ENCODE results near the gene MYMK.

MYMK gene

GRCh38 chr9:133477992-133478850 is 46.5 kb downstream of the MYMK start:
- no peak for DNase-seq

DNA sequence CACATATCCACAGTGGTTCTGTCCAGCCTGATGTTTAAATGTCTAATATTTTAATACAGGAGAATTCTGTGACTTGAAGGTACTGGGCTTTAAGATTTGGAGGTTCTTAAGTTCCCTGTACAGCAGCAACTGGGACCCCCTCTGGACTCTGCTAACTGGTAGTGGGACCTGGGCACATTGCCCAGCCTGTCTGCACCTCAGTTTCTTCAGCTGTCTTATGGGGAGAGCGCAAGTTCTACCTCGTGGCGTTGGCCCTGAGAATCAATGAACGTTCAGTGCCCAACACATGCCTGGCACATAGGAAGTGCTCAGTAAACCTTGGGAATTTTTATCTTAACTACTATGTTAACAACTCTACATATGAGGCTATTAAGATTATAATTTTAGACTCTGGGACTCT is 47.3 kb downstream of the MYMK start:
- no peak for DNase-seq

DNA sequence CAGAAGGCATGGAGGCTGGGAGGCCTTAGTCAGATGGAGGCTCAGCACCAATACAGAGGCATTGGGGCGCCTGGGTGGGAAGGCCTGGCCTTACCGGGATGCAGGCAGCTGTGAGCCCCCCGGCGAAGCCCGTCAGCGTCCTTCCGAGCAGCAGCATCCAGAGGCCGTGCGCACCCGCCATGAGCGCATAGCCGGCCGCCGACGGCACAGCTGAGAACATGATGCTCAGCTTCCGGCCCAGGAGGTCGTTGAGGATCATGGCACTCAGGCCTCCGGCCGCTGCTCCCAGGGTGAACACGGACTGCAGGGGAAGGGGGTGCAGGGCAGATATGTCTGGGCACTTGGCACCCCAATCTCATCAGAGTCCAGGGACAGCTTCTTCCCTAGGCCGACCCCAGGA is 47.8 kb downstream of the MYMK start:
- no peak for DNase-seq

DNA sequence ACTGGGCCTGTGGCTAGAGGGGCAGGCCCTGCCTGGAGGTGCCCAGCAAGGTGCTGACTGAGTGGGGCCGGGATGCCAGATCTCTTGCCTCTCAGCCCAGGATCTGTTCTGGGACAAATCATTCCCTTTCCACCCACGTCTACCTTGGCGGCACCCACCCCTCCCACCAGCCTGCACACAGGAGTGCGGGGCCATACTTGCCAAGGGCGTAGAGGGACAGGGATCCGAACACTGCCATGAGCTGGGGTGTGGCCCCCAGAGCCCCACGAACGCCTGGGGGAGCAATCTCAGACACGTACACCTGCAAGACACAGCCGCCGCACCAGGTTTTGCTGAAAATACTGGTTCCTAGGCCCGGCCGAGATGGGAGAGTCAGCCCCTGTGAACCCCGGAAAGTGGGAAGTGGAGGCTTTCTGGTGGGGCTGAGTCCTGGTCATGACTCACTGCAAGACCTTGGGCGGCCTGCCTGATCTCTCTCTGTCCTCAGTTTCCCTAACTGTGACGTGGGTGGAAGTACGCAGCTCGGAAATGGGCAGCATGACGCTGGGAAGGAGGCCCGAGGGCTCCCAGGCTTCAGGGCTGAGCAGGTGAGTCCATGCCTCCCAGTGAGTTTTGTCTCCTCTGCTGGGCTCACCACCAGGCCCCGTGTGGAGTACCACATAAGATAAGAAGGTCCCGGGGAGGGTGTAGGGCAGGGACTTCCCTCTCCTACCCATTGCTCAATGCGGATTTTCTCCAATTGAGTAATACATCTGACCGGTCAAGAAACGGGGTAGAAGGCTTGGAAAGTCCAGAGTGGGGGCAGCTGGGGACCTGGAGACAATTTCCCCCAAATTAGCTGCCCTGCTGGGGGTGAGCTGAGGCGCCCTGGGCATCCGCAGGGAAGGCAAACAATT is 48.5 kb downstream of the MYMK start:
- no peak for DNase-seq

GRCh38 chr9:133475292-133476012 is 49.3 kb downstream of the MYMK start:
- no peak for DNase-seq

DNA sequence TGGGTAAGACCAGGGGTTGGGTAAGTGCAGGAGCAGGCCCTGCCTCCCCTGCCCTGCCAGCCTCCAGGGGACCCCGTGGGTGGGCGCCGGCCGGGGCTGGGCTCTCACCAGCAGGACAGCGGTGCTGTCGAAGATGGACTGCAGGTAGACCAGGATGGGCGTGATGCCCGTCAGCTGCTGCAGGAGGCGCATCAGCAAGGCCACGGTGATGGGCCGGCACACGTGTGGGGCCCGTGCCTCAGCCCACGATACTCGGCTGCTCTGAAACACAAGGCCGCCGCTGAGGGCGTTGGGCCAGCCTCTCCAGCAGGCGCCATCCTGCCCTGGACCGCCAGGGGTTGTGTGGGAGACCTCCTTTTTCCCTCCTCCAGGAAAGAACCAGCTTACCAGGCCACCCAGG is 49.9 kb downstream of the MYMK start:
- DNase-seq, result no peak

GRCh38 chr9:133474215-133474614 is 50.5 kb downstream of the MYMK start:
- no peak for DNase-seq

DNA sequence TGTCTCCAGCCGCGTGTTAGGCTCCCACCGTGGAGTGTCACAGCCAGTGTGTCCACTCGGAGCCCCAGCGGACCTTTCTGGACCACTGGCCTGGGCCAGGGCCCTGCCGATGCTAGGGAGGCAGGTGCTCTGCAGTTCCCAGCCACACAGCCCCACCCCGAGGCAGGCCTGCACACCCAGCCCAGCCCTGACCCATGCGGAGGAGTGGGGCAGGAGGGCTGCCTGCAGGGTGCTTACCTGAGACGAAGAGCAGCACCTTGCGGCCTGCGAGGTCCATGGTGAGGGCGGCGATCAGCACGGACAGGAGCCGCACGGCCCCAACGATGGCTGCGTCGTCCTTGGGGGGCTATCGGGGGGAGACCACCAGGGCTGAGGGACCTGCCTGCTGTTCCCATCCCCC is 51.0 kb downstream of the MYMK start:
- DNase-seq, result no peak

DNA sequence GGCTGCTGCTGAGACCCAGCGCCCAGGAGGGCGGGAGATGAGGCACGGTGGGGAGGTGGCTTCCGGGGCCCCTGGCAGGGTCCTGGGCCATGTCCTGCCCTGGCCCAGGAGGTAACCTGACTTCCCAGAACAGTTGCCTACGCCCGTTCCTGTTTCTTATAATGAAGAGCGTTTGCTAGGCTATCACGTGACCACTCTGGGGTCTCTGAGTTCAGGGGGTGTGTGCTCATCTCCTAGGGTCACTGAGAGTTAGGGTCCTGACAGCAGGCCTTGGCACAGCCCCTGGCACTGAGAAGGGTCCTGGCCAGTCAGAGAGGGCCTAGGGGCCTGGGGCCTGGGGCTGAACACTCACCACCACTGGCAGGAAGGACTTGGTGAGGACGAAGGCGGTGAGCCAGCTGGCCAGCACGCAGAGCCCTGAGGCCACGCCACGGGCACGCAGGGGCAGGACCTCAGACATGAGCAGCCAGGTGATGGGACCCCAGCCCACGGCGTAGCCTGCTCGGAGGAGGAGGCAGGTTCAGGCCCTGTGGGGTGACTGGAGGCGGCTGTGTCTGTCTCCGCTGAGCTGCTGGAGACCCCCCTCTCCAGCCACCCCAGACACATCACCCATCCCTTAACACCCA is 51.9 kb downstream of the MYMK start:
- no peak for DNase-seq

DNA sequence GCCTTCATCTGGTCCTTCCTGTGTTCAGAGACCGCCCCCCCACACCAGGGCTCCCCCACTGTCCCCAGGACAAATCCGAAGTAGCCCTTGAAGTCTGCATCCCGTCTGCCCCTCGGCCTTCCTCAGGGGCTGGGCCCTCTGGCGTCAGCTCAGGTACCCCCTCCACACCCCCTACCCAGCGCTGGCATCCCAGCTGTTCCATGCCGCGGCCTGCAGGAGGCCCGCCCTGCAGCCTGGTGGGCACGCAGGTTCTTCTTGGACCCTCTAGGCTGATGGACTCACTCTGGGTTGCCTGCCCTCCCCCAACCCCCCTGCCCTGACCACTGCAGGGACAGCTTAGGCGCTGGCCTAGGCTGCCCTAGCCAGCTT is 52.5 kb downstream of the MYMK start:
- no peak for DNase-seq

GRCh38 chr9:133471551-133472276 is 53.0 kb downstream of the MYMK start:
- no peak for DNase-seq

GRCh38 chr9:133470988-133471387 is 53.8 kb downstream of the MYMK start:
- DNase-seq, result no peak

- DNase-seq, result no peak
Measured at GRCh38 chr9:133470427-133470924, 54.3 kb downstream of the MYMK start.

DNA sequence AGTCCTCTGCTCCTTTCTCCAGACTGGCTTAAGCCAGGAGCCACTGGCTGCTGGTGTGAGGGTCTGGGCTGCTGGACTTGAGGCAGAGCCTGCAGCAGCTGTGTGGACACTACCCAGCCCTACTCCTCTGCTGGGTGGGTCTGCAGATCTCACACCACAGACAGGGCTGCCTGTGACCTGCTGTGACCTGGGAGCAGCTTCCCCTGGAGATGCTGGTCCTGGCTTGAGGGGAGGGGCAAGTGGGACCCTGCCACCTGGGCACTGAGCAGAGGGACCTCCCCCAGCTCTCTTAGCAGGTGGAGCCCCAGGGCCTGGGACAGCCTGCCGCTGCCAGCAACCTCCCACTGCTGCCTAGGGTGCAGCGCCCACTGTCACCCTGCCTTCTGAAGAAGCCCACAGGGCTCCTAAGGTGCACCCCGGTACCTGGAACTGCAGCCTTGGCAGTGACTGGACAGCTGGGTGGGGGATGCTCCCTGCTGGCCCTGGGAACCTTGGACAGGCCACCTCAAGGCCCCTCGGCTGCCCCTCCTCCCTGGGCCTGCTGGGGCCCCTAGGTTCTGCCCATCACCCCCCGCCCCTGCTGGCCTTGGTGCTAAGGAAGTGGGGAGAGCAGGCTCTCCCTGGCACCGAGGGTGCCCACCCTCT is 55.9 kb downstream of the MYMK start:
- no peak for DNase-seq

- DNase-seq, result no peak
Measured at GRCh38 chr9:133468374-133468773, 56.4 kb downstream of the MYMK start.

GRCh38 chr9:133467101-133467500 is 57.7 kb downstream of the MYMK start:
- no peak for DNase-seq

GRCh38 chr9:133465984-133466383 is 58.8 kb downstream of the MYMK start:
- DNase-seq, result no peak

- DNase-seq, result no peak
Measured at GRCh38 chr9:133464638-133465037, 60.1 kb downstream of the MYMK start.

Measured in activated T-cell treated with anti-CD3 and anti-CD28 coated beads for 4 hours (primary cell).